Suppressor macrophage (primary cell): ENCODE measurements around the gene DIPK2B.

Experiments used
- DNase-seq, 4 experiments: peaks; one replicate each; pipeline ENCODE4 v3.0.0-alpha.2; 2020 to 2022
- total RNA-seq, 17 experiments: gene quantifications; one replicate each; lab custom pipeline; 2026; ENCODE audit warnings: mixed read lengths in 6 of 17, inconsistent platforms in 3 of 17; lab: John Stamatoyannopoulos, UW

DIPK2B gene
- 0 to 1.2 (median 0) reads per million in 17 experiments for total RNA-seq

GRCh38 chrX:45200741-45201234 lies at the start of gene DIPK2B:
Gene DIPK2B, minus strand, starts transcription at chrX:45200876. Its CDS starts 50 bp downstream, at chrX:45200826.
- no peak for DNase-seq

- peak in 1 of 4 experiments; percentile 9 for DNase-seq
These were observed 39.6 kb upstream of the DIPK2B start for GRCh38 chrX:45240301-45240700.

GRCh38 chrX:45238489-45238888 lies 37.8 kb upstream of the DIPK2B start:
- DNase-seq: no peak

- peak; percentile 9 to 56 (median 36) for DNase-seq
These were observed 32.9 kb upstream of the DIPK2B start for GRCh38 chrX:45233531-45233930.

GRCh38 chrX:45232139-45232538 lies 31.5 kb upstream of the DIPK2B start:
- DNase-seq: peak in 3 of 4 experiments; percentile 16 to 39 (median 32)

GRCh38 chrX:45230410-45230809 lies 29.7 kb upstream of the DIPK2B start:
- DNase-seq: peak; percentile 10 to 67 (median 44)

GRCh38 chrX:45229348-45229747 lies 28.7 kb upstream of the DIPK2B start:
- no peak for DNase-seq

GRCh38 chrX:45228126-45228525 lies 27.4 kb upstream of the DIPK2B start:
- peak in 2 of 4 experiments; percentile 8 to 13 for DNase-seq

- no peak for DNase-seq
These were observed 7.6 kb upstream of the DIPK2B start for GRCh38 chrX:45208121-45208856.

GRCh38 chrX:45202171-45202570 lies 1.5 kb upstream of the DIPK2B start:
- no peak for DNase-seq

- no peak for DNase-seq
These were observed 2.0 kb downstream of the DIPK2B start for GRCh38 chrX:45198706-45199105.

- peak in 2 of 4 experiments; percentile 32 to 36 for DNase-seq
These were observed 2.4 kb downstream of the DIPK2B start for GRCh38 chrX:45198301-45198700.

GRCh38 chrX:45196701-45197100 lies 4.0 kb downstream of the DIPK2B start:
- no peak for DNase-seq

- DNase-seq: no peak
These were observed 8.8 kb downstream of the DIPK2B start for GRCh38 chrX:45191820-45192409.

GRCh38 chrX:45191383-45191782 lies 9.3 kb downstream of the DIPK2B start:
- peak in 2 of 4 experiments; percentile 34 to 45 for DNase-seq

- no peak for DNase-seq
These were observed 12.9 kb downstream of the DIPK2B start for GRCh38 chrX:45187731-45188130.

- DNase-seq: no peak
These were observed 14.0 kb downstream of the DIPK2B start for GRCh38 chrX:45186643-45187026.

- DNase-seq: no peak
These were observed 16.5 kb downstream of the DIPK2B start for GRCh38 chrX:45184211-45184610.

- peak; percentile 50 to 78 (median 68) for DNase-seq
These were observed 27.8 kb downstream of the DIPK2B start for GRCh38 chrX:45172890-45173289.

GRCh38 chrX:45166781-45167180 lies 33.9 kb downstream of the DIPK2B start:
- DNase-seq: no peak

GRCh38 chrX:45165726-45166125 lies 35.0 kb downstream of the DIPK2B start:
- DNase-seq: no peak

- no peak for DNase-seq
These were observed 35.7 kb downstream of the DIPK2B start for GRCh38 chrX:45164995-45165394.

GRCh38 chrX:45164021-45164621 lies 36.6 kb downstream of the DIPK2B start:
- DNase-seq: no peak

GRCh38 chrX:45157647-45158046 lies 43.0 kb downstream of the DIPK2B start:
- DNase-seq: no peak
